SKM-1 treated with dmso at 0.1 percent for 144 hours (cell line): Measurements from ENCODE around the gene ASTN2.

Experiments
- DNase-seq: peaks from one replicate; lab custom pipeline; 2025; ENCODE audit not compliant: unreplicated experiment; lab: John Stamatoyannopoulos, UW

Gene ASTN2

GRCh38 chr9:117253261-117253660 is 161.6 kb downstream of the ASTN2 start:
- no peak for DNase-seq

DNA sequence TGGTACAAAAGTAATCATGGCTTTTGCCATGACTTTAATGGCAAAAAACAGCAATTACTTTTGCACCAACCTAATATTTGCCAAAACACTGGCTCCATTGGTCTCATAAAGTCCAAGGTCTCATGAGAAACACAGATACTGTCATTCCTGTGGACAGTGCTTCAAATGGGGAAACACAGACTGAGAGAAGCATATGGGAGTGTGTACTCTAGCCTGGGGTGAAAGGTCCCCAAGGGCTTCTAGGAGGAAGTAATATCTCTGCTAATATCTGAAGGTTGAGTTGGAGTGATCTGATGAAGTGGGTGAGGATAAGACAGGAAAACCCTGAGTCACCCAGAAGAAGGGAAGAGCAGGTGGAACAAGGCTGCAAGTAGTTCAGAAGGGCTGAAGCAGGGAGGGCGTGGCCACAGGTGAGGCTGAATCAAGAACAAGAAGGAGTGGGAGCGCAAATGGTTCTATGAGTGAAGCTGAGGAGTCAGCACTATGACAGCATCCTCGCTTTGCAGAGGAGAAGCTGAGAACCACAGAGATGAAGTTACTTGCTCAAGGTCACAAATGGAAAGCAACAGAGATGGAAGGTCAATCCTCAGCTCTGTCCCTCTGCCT is 164.1 kb downstream of the ASTN2 start:
- no peak for DNase-seq

GRCh38 chr9:117249799-117250198 is 165.1 kb downstream of the ASTN2 start:
- DNase-seq, result no peak

DNA sequence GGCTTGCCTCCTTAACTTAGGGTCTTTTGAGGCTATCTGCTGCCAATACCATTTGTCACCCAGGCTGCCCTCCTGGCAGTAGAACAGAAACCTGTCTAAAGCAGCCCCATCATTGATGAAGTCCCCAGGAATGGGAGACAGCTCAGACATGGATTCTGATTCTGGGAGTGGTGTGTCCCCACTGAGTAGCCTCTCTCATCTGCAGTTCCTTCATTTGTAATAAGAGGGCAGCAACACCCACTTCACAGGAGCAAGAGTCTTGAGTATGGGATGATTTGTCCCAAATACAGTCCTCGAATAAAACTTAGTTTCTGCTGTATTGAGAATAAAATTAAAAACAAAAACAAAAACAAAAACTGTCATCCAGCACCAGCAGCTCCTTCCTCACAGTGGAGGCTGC is 167.6 kb downstream of the ASTN2 start:
- no peak for DNase-seq

- DNase-seq, result no peak
These were observed 169.6 kb downstream of the ASTN2 start for GRCh38 chr9:117245175-117245829.

- no peak for DNase-seq
These were observed 172.8 kb downstream of the ASTN2 start for GRCh38 chr9:117242082-117242481.

DNA sequence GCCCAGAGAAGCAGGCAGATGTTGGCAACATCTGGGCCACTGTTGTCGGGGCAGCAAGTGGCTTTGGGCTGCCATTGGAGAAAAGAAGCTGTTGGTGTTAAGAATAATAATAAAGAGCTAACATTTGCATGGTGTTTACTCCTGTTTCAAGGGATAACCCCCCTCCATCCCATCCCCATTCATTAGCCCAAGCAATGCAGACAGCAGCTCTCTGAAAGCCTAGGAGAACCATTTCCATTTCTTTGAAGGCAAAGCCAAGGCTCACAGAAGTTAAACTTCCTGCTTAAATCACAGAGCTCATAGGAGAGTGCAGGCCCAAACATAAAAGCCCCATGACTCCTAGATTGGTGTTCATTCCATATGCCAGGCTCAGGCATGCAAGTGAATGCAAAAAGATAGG is 175.4 kb downstream of the ASTN2 start:
- DNase-seq, result no peak

DNA sequence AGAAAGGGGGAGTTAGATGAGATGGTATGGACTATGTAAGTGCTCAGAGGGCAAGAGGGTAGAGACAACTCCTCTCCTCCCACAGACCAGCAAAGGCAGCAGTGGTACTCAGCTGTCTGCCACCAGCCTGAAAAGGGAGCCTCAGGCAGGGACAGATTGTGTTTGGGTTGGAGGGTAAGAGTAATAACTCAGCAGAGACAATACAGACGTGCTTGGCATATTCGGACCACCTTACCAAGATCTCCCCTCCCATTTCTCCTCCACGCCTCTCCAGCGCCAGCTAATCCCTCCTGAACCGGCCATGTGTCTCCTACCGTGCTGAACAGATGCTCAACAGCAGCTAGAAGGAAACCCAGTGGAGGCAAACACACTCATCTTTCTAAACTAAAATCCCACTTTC is 180.8 kb downstream of the ASTN2 start:
- DNase-seq, result no peak

GRCh38 chr9:117233016-117233415 is 181.8 kb downstream of the ASTN2 start:
- DNase-seq, result no peak

GRCh38 chr9:117232281-117232680 is 182.6 kb downstream of the ASTN2 start:
- DNase-seq, result no peak

- DNase-seq, result no peak
These were observed 183.8 kb downstream of the ASTN2 start for GRCh38 chr9:117231012-117231411.

- DNase-seq, result no peak
These were observed 190.2 kb downstream of the ASTN2 start for GRCh38 chr9:117224695-117225094.

DNA sequence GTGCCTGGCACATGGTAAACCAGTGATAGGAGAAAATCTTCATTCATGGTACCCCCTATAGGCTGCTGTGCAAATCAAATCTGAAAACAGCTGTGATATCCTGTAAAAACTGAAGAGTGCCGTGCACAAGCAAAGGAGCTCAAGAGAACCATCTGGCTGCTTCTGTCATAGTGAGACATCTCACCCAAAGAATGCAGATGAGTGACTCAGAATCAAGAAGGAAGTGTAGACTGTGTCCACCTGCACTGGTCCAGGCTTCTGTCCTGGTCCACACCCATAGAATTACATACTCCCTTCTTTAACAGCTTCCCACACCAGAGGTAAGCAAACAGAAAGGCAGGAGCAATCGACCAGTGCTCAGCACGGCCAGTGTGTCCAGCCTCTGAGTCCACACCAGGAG is 195.9 kb downstream of the ASTN2 start:
- no peak for DNase-seq

GRCh38 chr9:117214416-117214815 is 200.4 kb downstream of the ASTN2 start:
- no peak for DNase-seq

DNA sequence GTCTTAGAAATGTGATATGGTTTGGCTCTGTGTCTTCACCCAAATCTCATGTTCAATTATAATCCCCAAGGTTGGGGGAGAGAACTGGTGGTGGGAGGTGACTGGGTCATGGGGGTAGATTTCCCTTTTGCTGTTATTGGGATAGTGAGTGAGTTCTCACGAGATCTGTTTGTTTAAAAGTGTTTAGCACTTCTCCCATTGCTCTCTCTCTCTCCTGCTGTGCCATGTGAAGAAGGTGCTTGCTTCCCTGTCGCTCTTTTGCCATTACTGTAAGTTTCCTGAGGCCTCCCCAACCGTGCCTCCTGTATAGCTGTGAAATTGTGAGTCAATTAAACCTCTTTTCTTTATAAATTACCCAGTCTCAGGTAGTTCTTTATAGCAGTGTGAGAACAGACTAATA is 203.6 kb downstream of the ASTN2 start:
- no peak for DNase-seq

DNA sequence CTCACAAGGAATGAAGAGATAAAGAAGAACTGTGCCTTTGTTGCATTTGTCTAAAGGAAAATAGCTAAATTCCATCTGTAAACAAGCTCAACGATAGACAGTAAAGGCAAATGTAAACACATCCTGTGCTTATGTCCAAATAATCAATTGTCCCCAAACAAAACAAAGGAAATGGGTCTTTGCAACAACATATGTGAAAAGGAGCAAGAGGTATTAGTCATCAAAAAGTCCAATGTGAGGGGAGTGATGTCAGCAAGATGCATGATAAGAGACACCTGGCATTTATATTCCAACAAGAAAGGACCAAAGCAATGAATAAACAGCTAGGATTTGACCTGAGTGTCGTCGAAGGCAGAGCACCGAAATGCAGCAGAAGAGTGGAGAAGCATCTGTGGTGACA is 209.1 kb downstream of the ASTN2 start:
- DNase-seq, result no peak

GRCh38 chr9:117204971-117205370 is 209.9 kb downstream of the ASTN2 start:
- DNase-seq, result no peak

DNA sequence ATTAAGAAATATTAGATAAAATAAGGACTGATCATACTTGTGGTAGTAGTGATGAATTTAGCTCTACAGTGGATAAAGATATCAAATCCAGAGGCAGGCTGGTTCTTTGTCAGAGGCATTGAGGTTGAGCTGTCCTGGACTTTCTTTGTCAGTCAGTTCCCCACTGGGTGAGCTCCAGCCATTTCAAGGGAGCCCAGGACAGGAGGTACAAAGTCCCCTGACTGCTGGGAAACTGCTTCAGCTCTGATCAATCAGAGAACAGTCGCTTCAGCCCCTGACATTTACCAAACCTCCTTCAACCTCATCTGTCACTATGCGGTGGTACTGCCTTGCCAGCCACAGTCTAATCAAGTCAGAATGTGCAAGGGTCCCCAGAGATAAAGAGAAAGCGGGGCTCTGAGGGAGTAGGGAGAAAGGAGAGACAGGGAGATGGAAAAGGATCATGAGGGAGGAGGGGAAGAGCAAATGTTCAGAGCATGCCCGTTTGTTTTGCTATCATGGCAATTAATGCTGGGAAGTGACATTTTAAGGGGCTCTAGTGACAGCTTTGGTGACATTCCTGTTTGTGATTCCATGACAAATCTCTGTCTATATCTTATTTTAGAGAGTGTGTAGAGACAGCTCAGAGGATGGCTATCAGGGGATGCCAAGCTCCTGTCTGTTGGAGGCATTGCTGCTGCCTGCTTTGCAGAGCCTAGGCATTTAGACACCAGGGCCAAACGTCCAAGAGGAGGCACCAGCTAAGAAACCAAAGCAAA is 223.2 kb downstream of the ASTN2 start:
- no peak for DNase-seq

- DNase-seq, result no peak
These were observed 225.7 kb downstream of the ASTN2 start for GRCh38 chr9:117189121-117189520.

DNA sequence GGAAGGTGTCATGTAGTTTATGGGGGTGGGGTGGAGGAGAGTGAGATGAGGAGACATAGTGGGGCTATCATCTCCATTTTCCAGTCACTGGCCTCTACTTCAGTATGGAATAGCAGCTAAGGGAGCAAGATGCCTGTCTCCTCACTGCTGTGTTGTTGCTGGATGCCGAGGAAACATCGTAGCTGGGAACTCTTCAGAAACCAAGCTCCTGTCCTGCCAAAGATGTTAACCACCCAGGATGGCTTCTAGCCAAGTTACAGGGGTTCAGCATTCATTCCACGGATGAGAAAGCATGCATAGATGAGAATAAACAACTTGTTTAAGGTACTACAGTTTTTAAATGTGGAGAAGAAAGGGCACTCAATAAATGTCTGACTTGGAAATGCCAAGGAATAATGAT is 226.5 kb downstream of the ASTN2 start:
- no peak for DNase-seq

DNA sequence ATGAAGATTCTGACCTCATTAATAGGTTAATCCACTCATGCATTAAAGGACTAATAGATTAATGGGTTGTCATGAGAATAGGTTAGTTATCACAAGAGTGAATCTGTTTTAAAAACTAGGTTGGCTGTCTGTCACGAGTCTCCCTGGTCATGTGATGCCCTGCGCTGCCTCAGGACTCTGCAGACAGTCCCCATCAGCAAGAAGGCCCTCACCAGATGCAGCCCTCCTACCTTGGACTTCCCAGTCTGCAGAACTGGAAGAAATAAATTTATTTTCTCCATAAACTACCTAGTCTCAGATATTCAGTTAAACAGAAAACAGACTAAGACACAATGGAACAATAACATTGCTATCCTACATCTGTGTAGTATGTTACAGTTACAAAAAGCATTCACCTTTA is 227.4 kb downstream of the ASTN2 start:
- no peak for DNase-seq

GRCh38 chr9:117184173-117184572 is 230.7 kb downstream of the ASTN2 start:
- no peak for DNase-seq
